WTC11 (cell line): Measurements from ENCODE around the gene FAM181A.

Experiments used
- CREM ChIP-seq: sonication (generic); formaldehyde crosslinking; IDR thresholded peaks from 2 replicates; pipeline ENCODE4 v1.8.1; 2022; ENCODE audit warnings: mild to moderate bottlenecking, missing genetic modification reagents, moderate library complexity
- CTCF ChIP-seq: fragments of 200-600 bp; IDR thresholded peaks from 2 replicates; pipeline ENCODE4 v1.8.0; 2022; ENCODE audit warnings: antibody characterized with exemption
- ELF4 ChIP-seq: sonication (generic); formaldehyde crosslinking; IDR thresholded peaks from 2 replicates; pipeline ENCODE4 v1.8.1; 2022; ENCODE audit warnings: low read depth, mild to moderate bottlenecking, moderate library complexity, missing genetic modification reagents
- ESRRA ChIP-seq: sonication (generic); formaldehyde crosslinking; IDR thresholded peaks from 2 replicates; pipeline ENCODE4 v1.8.1; 2022; ENCODE audit warnings: mild to moderate bottlenecking, missing genetic modification reagents, borderline replicate concordance
- ETV6 ChIP-seq: sonication (generic); formaldehyde crosslinking; IDR thresholded peaks from 2 replicates; pipeline ENCODE4 v1.8.1; 2022; ENCODE audit warnings: mild to moderate bottlenecking, missing genetic modification reagents
- JUN ChIP-seq: sonication (generic); formaldehyde crosslinking; IDR thresholded peaks from 2 replicates; pipeline ENCODE4 v1.8.0; 2023; ENCODE audit warnings: mild to moderate bottlenecking, missing genetic modification reagents
- MAX ChIP-seq: sonication (generic); formaldehyde crosslinking; IDR thresholded peaks from 2 replicates; pipeline ENCODE4 v1.8.0; 2022; ENCODE audit warnings: mild to moderate bottlenecking, missing genetic modification reagents
- NR3C1 ChIP-seq: sonication (generic); formaldehyde crosslinking; conservative IDR thresholded peaks from 2 replicates; pipeline ENCODE4 v1.8.1; 2023; ENCODE audit warnings: low read depth, mild to moderate bottlenecking, missing genetic modification reagents
- SP1 ChIP-seq: sonication (generic); formaldehyde crosslinking; conservative IDR thresholded peaks from 2 replicates; pipeline ENCODE4 v1.8.1; 2022; ENCODE audit warnings: missing genetic modification reagents
- TEAD1 ChIP-seq: sonication (generic); formaldehyde crosslinking; IDR thresholded peaks from 2 replicates; pipeline ENCODE4 v1.8.0; 2022; ENCODE audit warnings: mild to moderate bottlenecking, missing genetic modification reagents
- USF2 ChIP-seq: sonication (generic); formaldehyde crosslinking; IDR thresholded peaks from 2 replicates; pipeline ENCODE4 v1.8.1; 2023; ENCODE audit warnings: mild to moderate bottlenecking, missing genetic modification reagents, moderate library complexity
- ZNF512 ChIP-seq: sonication (generic); formaldehyde crosslinking; IDR thresholded peaks from 2 replicates; pipeline ENCODE4 v1.8.1; 2022; ENCODE audit warnings: missing genetic modification reagents, borderline replicate concordance

- TF ChIP-seq SP1 (CRISPR knock-in tag), result no peak
- TF ChIP-seq CTCF, result no peak
- TF ChIP-seq JUN (CRISPR knock-in tag), result no peak
- TF ChIP-seq CREM (CRISPR knock-in tag), result no peak
- TF ChIP-seq USF2 (CRISPR knock-in tag), result no peak
- no peak for TF ChIP-seq ESRRA (CRISPR knock-in tag)
- TF ChIP-seq ETV6 (CRISPR knock-in tag), result no peak
- no peak for TF ChIP-seq MAX (CRISPR knock-in tag)
- TF ChIP-seq ELF4 (CRISPR knock-in tag), result no peak
- TF ChIP-seq ZNF512 (CRISPR knock-in tag), result no peak
- no peak for TF ChIP-seq TEAD1 (CRISPR knock-in tag)
- no peak for TF ChIP-seq NR3C1 (CRISPR knock-in tag)
These were observed 2.5 kb downstream of the FAM181A start for GRCh38 chr14:93929657-93930056.
